GM12878 (cell line): Measurements from ENCODE around the gene ORM2.

Experiments used
- CTCF ChIP-seq, 3 experiments: IDR thresholded peaks in 2 of 3; conservative IDR thresholded peaks in 1 of 3; 2 replicates each; pipeline ENCODE4 v1.5.1; 2011; ENCODE audit warnings: low read depth in 3 of 3, low read length in 3 of 3, mild to moderate bottlenecking in 3 of 3, control low read depth in 2 of 3, moderate library complexity in 2 of 3, inconsistent platforms in 1 of 3, mixed read lengths in 1 of 3; ENCODE audit not compliant: control insufficient read depth in 2 of 3, insufficient read depth in 1 of 3; ENCODE audit errors: extremely low read depth in 1 of 3
- MTA3 ChIP-seq: IDR thresholded peaks from 2 replicates; pipeline ENCODE4 v1.6.1; 2012; ENCODE audit warnings: low read length, inconsistent platforms, borderline replicate concordance
- MYC ChIP-seq: IDR thresholded peaks from 2 replicates; pipeline ENCODE4 v1.6.1; 2011; ENCODE audit warnings: mild to moderate bottlenecking, low read length, moderate library complexity, inconsistent platforms; ENCODE audit not compliant: insufficient read depth, insufficient replicate concordance, insufficient read length, severe bottlenecking
- POLR2AphosphoS5 ChIP-seq: IDR thresholded peaks from 2 replicates; pipeline ENCODE4 v1.6.1; 2011; ENCODE audit warnings: mild to moderate bottlenecking, low read length, inconsistent platforms
- SRF ChIP-seq, 2 experiments: IDR thresholded peaks; 2 replicates each; pipeline ENCODE4 v1.6.1; 2011; ENCODE audit warnings: low read depth in 2 of 2, low read length in 2 of 2, mild to moderate bottlenecking in 1 of 2, moderate library complexity in 1 of 2
- TAF1 ChIP-seq: IDR thresholded peaks from 2 replicates; pipeline ENCODE4 v1.6.1; 2011; ENCODE audit warnings: mild to moderate bottlenecking, low read depth, low read length, borderline replicate concordance
- ZNF217 ChIP-seq: fragments of 450-650 bp; IDR thresholded peaks from 2 replicates; pipeline ENCODE4 v1.6.1; 2017; ENCODE audit warnings: antibody characterized with exemption, mild to moderate bottlenecking

GRCh38 chr9:114370251-114370967 lies 40.7 kb downstream of the ORM2 start:
- TF ChIP-seq CTCF (IDR thresholded peaks at IDR 0.05 in 2 of 3, conservative IDR thresholded peaks at IDR 0.05 in 1 of 3; ENCODE audit: control insufficient read depth in 2 of 3, extremely low read depth in 1 of 3, insufficient read depth in 1 of 3, low read depth in 3 of 3, low read length in 3 of 3) (no peak), MTA3 (no peak), TAF1 (no peak), MYC (no peak), POLR2AphosphoS5 (no peak), ZNF217 (no peak), SRF (IDR thresholded peaks at IDR 0.05; ENCODE audit: low read depth in 2 of 2, low read length in 2 of 2) (no peak)
